22Rv1 (cell line): ENCODE data around the gene SDK1.

ENCODE experiments used
- CTCF ChIP-seq: fragments of 450-650 bp; IDR thresholded peaks from 2 replicates; pipeline ENCODE4 v1.5.1; 2017; ENCODE audit warnings: mild to moderate bottlenecking
- ZFX ChIP-seq: fragments of 450-650 bp; IDR thresholded peaks from 2 replicates; pipeline ENCODE4 v1.6.1; 2017; ENCODE audit warnings: antibody characterized with exemption, borderline replicate concordance

GRCh38 chr7:4084271-4084670 is 783.2 kb downstream of the SDK1 start:
- no peak for TF ChIP-seq CTCF
- TF ChIP-seq ZFX: no peak
